Endodermal cell (in vitro differentiated cells): Measurements from ENCODE around the gene TSHZ2. TPM values are rescaled to one million over a fixed set of nuclear protein-coding genes. Genes with fewer than 3 reads are reported as not detected.

Experiments used
- DNase-seq: peaks from one replicate; pipeline ENCODE4 v3.0.0-alpha.2; 2017
- H3K27ac ChIP-seq: 2 replicates; pipeline ENCODE4 v1.5.1; 2013; ENCODE audit warnings: mild to moderate bottlenecking, low read depth, low read length, moderate library complexity
- H3K27me3 ChIP-seq: 2 replicates; pipeline ENCODE4 v1.6.1; 2013; ENCODE audit warnings: mild to moderate bottlenecking, low read length, moderate library complexity; ENCODE audit not compliant: insufficient read depth, control insufficient read depth, poor library complexity, severe bottlenecking
- H3K36me3 ChIP-seq: 2 replicates; pipeline ENCODE4 v1.7.0; 2013; ENCODE audit warnings: mild to moderate bottlenecking, low read length, moderate library complexity; ENCODE audit not compliant: control insufficient read depth, insufficient read depth
- H3K4me1 ChIP-seq: one replicate; pipeline ENCODE4 v1.7.0; 2013; ENCODE audit warnings: low read length; ENCODE audit not compliant: control insufficient read depth, insufficient read depth
- H3K4me3 ChIP-seq: 2 replicates; pipeline ENCODE4 v1.5.1; 2013; ENCODE audit warnings: mild to moderate bottlenecking, low read length, moderate library complexity
- H3K9ac ChIP-seq: 2 replicates; pipeline ENCODE4 v1.6.1; 2013; ENCODE audit warnings: mild to moderate bottlenecking, low read length, moderate library complexity; ENCODE audit not compliant: poor library complexity, severe bottlenecking; ENCODE audit errors: extremely low read depth
- H3K9me3 ChIP-seq: 2 replicates; pipeline ENCODE4 v1.6.1; 2013; ENCODE audit warnings: mild to moderate bottlenecking, low read length, moderate library complexity; ENCODE audit not compliant: control insufficient read depth
- H3K27ac Mint-ChIP-seq: 2 replicates; pipeline ENCODE4 v1.8.0; 2020; ENCODE audit warnings: mixed read lengths
- H3K27me3 Mint-ChIP-seq: 2 replicates; pipeline ENCODE4 v1.8.0; 2021; ENCODE audit warnings: mild to moderate bottlenecking, mixed read lengths; ENCODE audit not compliant: insufficient read depth
- H3K36me3 Mint-ChIP-seq: 2 replicates; pipeline ENCODE4 v1.8.0; 2020; ENCODE audit warnings: low read depth, mixed read lengths
- H3K4me1 Mint-ChIP-seq: 2 replicates; pipeline ENCODE4 v1.8.0; 2020; ENCODE audit warnings: mixed read lengths
- H3K4me3 Mint-ChIP-seq: 2 replicates; pipeline ENCODE4 v1.8.0; 2020; ENCODE audit warnings: mild to moderate bottlenecking, moderate library complexity, mixed read lengths
- H3K9me3 Mint-ChIP-seq: 2 replicates; pipeline ENCODE4 v1.8.0; 2020; ENCODE audit warnings: mild to moderate bottlenecking, mixed read lengths
- CTCF ChIP-seq: fragments of 200-600 bp; sonication (generic); conservative IDR thresholded peaks from 2 replicates; pipeline ENCODE4 v1.5.0; 2021; ENCODE audit warnings: antibody characterized with exemption, mild to moderate bottlenecking
- WGBS, 2 experiments: methylation state at CpG; one replicate each; pipeline versions ENCODE4 v1.1.5 to v1.1.7; 2013; ENCODE audit warnings: missing lambda C conversion rate in 2 of 2, mixed read lengths in 1 of 2; ENCODE audit not compliant: insufficient coverage in 1 of 2, insufficient read length in 1 of 2; 5-methylcytosine and 5-hydroxymethylcytosine counted together
- total RNA-seq, 2 donors: library from RNA; stranded (reverse); fragmentation: NEBNext Ultra II Directional in 1 of 2; extraction: Animal tissue kit (Norgen Biotek cat#: 25700) in 1 of 2; gene quantifications; 2 replicates in 1 of 2; 3 replicates in 1 of 2; pipeline ENCODE4 v1.2.1, GENCODE V29; 2021

TSHZ2 gene
- total RNA-seq, 2 donors from 2014 or later, result 0.07 to 0.31 TPM

GRCh38 chr20:53298260-53298659 is 326.1 kb downstream of the TSHZ2 start:
- DNase-seq, result no peak
- TF ChIP-seq CTCF, result no peak
- Mint-ChIP-seq H3K4me1 (no peaks in the 10 kb centered on the region), H3K36me3 (no peaks in the 10 kb centered on the region), H3K27me3 (no peaks in the 10 kb centered on the region), H3K4me3 (no peak overlapping the region), H3K27ac (no peak overlapping the region), H3K9me3 (no peaks in the 10 kb centered on the region)
- no peak overlapping the region for H3K9ac ChIP-seq
- 85 to 89% methylated on average over 4 to 6 of the region's 6 CpGs for WGBS, 2 experiments
- no peaks in the 10 kb centered on the region for H3K9me3 ChIP-seq
- no peaks in the 10 kb centered on the region for H3K4me1 ChIP-seq
- H3K4me3 ChIP-seq, result no peak overlapping the region
- H3K27ac ChIP-seq, result no peak overlapping the region
- H3K27me3 ChIP-seq, result no peaks in the 10 kb centered on the region
- H3K36me3 ChIP-seq, result no peaks in the 10 kb centered on the region

GRCh38 chr20:53298911-53299310 is 326.8 kb downstream of the TSHZ2 start:
- no peak overlapping the region for H3K9ac ChIP-seq
- H3K27ac ChIP-seq, result no peak overlapping the region
- 100% methylated on average over 1 of the region's 1 CpG for WGBS, 2 experiments
- TF ChIP-seq CTCF, result no peak
- H3K36me3 Mint-ChIP-seq, result no peaks in the 10 kb centered on the region
- no peaks in the 10 kb centered on the region for H3K4me1 Mint-ChIP-seq
- H3K4me3 ChIP-seq, result no peak overlapping the region
- no peak for DNase-seq
- no peaks in the 10 kb centered on the region for H3K9me3 ChIP-seq
- H3K9me3 Mint-ChIP-seq, result no peaks in the 10 kb centered on the region
- H3K27me3 Mint-ChIP-seq, result no peaks in the 10 kb centered on the region
- H3K4me3 Mint-ChIP-seq, result no peak overlapping the region
- H3K27ac Mint-ChIP-seq, result no peak overlapping the region
- H3K36me3 ChIP-seq, result no peaks in the 10 kb centered on the region
- no peaks in the 10 kb centered on the region for H3K27me3 ChIP-seq
- H3K4me1 ChIP-seq, result no peaks in the 10 kb centered on the region

- Histone ChIP-seq H3K27ac (no peak overlapping the region), H3K9me3 (no peaks in the 10 kb centered on the region), H3K36me3 (no peaks in the 10 kb centered on the region), H3K4me3 (no peak overlapping the region), H3K27me3 (no peaks in the 10 kb centered on the region), H3K4me1 (no peaks in the 10 kb centered on the region), H3K9ac (no peak overlapping the region)
- DNase-seq, result no peak
- Mint-ChIP-seq H3K4me1 (no peaks in the 10 kb centered on the region), H3K36me3 (no peaks in the 10 kb centered on the region), H3K27me3 (no peaks in the 10 kb centered on the region), H3K9me3 (no peaks in the 10 kb centered on the region), H3K4me3 (no peak overlapping the region), H3K27ac (no peak overlapping the region)
- WGBS, 2 experiments, result 44 to 88% methylated on average over 2 to 4 of the region's 4 CpGs
- no peak for TF ChIP-seq CTCF
These were observed 327.7 kb downstream of the TSHZ2 start for GRCh38 chr20:53299831-53300230.
